Peyer's patch (tissue), 4 donors: Measurements from ENCODE around the gene RNF123.

Source experiments
- POLR2A ChIP-seq, 2 donors: fragments of 450-650 bp; IDR thresholded peaks; one replicate each; pipeline ENCODE4 v1.5.1; 2017; ENCODE audit warnings: antibody characterized with exemption in 2 of 2, mild to moderate bottlenecking in 2 of 2, moderate library complexity in 2 of 2
- TF ChIP-seq, protein P1 (sequence below), 6 experiments: fragments of 450-650 bp in 4 of 6; fragments of 200-600 bp in 2 of 6; sonication (generic) in 1 of 6; IDR thresholded peaks; one replicate each; pipeline ENCODE4 v1.5.1; 2017 to 2019; ENCODE audit warnings: antibody characterized with exemption in 6 of 6, mild to moderate bottlenecking in 3 of 6, moderate library complexity in 1 of 6

DNA sequence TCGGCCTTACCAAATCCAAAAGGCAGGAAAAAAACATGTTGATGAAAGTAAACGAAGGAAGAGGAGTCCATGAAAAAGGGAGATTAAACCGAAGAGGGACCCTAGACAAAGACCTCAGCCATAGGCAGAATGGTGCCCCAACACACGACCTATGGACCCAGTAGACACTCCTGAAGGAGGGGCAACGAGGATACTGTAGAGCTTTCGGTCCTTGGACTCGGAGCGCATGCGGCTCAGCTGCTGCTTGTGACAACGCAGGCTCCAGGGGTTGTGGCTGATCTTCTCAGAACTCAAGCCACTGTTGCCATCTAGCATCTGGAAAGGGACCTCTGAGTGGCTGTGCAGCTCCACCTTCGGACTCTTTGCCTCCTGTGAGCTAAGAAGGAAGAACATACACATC is 43.2 kb downstream of the RNF123 start:
- TF ChIP-seq, protein P1, sequence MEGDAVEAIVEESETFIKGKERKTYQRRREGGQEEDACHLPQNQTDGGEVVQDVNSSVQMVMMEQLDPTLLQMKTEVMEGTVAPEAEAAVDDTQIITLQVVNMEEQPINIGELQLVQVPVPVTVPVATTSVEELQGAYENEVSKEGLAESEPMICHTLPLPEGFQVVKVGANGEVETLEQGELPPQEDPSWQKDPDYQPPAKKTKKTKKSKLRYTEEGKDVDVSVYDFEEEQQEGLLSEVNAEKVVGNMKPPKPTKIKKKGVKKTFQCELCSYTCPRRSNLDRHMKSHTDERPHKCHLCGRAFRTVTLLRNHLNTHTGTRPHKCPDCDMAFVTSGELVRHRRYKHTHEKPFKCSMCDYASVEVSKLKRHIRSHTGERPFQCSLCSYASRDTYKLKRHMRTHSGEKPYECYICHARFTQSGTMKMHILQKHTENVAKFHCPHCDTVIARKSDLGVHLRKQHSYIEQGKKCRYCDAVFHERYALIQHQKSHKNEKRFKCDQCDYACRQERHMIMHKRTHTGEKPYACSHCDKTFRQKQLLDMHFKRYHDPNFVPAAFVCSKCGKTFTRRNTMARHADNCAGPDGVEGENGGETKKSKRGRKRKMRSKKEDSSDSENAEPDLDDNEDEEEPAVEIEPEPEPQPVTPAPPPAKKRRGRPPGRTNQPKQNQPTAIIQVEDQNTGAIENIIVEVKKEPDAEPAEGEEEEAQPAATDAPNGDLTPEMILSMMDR (IDR thresholded peaks at IDR 0.05) = no peak
- TF ChIP-seq POLR2A (IDR thresholded peaks at IDR 0.05) = no peak
